ENCODE data around the gene BACH2.
A peak's percentile ranks its signal among the peaks of the same experiment; 100 is the strongest.
"Not testable (repeated sequence)": the region's sequence is repeated elsewhere in the genome, so short reads cannot be mapped to it uniquely, and the experiment has no call there.

Gene BACH2

DNA sequence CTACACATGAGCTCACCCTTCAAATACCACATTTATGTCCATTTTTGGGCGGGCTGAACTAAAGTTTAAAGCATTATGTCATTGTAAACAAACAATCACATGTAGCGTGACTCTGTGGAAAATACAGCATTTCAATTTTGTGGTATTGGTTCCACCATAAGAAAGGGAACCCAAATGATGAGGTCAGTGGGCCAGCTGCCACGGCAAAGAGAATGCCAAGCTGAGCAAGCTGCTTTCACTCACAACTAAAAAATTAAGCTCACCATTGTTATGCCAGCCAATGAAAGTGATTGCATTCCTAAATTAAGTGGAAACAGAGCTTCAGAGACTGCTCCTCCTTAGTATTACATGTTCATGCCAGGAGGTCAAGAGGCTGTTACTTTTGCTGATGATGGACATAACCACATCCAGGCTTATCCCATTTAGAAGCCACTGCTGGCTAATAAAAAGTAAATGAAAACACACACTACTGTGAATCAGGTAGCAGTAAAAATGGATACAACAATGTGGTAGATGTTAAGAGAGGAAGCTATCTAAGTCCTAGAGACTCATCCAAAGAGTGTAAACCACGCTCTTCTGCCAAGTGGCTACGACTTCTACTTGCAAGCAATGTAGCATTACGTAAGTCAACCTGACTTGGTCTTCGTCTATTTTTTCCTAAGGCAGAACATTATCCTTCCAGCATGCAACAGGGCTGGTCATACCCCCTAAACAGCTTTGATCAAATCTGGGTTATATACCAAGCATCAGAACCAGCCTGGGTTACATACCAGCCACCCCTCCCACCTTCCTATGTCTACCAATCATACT lies 164.8 kb downstream of the BACH2 start:
- no peak overlapping the region for H3K27ac Mint-ChIP-seq
- no peaks in the 10 kb centered on the region for H3K36me3 Mint-ChIP-seq (ENCODE audit: low read depth)
- DNase-seq: no peak
- H3K4me3 Mint-ChIP-seq: no peak overlapping the region
- H3K4me1 Mint-ChIP-seq: peaks cover 27% of the 10 kb centered on the region
- H3K27me3 Mint-ChIP-seq (ENCODE audit: low read depth, poor library complexity): no peaks in the 10 kb centered on the region
- no peaks in the 10 kb centered on the region for H3K9me3 Mint-ChIP-seq
- TF ChIP-seq, protein P1, sequence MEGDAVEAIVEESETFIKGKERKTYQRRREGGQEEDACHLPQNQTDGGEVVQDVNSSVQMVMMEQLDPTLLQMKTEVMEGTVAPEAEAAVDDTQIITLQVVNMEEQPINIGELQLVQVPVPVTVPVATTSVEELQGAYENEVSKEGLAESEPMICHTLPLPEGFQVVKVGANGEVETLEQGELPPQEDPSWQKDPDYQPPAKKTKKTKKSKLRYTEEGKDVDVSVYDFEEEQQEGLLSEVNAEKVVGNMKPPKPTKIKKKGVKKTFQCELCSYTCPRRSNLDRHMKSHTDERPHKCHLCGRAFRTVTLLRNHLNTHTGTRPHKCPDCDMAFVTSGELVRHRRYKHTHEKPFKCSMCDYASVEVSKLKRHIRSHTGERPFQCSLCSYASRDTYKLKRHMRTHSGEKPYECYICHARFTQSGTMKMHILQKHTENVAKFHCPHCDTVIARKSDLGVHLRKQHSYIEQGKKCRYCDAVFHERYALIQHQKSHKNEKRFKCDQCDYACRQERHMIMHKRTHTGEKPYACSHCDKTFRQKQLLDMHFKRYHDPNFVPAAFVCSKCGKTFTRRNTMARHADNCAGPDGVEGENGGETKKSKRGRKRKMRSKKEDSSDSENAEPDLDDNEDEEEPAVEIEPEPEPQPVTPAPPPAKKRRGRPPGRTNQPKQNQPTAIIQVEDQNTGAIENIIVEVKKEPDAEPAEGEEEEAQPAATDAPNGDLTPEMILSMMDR (IDR thresholded peaks at IDR 0.05): no peak

DNA sequence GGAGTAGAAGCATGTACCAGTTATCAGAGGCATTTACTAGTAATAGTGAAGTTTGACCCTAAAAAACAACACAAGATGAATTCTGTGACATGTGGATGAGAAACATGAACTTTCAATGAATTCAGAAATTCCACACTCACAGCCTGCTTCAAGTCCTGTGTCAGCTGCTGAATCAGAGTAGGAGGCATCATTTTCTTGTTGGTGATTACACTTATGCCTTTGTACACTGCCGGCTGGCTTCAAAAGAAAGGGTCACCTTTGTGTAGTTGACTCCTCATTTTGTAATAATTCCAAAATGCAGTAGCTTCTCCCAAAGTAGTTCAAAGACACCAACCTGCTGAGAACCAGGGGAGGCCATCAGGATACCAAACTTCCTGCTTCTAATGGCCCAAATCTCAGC lies 165.5 kb downstream of the BACH2 start:
- Mint-ChIP-seq H3K27me3 (ENCODE audit: low read depth, poor library complexity) (no peaks in the 10 kb centered on the region), H3K36me3 (ENCODE audit: low read depth) (no peaks in the 10 kb centered on the region), H3K4me1 (peaks cover 27% of the 10 kb centered on the region), H3K9me3 (no peaks in the 10 kb centered on the region), H3K4me3 (no peak overlapping the region), H3K27ac (no peak overlapping the region)
- DNase-seq: no peak
- TF ChIP-seq, protein P1 (IDR thresholded peaks at IDR 0.05): no peak

DNA sequence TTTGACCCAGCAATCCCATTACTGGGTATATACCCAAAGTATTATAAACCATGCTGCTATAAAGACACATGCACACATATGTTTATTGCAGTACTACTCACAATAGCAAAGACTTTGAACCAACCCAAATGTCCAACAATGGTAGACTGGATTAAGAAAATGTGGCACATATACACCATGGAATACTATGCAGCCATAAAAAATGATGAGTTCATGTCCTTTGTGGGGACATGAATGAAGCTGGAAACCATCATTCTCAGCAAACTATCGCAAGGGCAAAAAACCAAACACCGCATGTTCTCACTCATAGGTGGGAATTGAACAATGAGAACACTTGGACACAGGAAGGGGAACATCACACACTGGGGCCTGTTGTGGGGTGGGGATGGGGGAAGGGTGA lies 168.0 kb downstream of the BACH2 start:
- not testable (repeated sequence) for H3K9me3 Mint-ChIP-seq; DNase-seq; H3K27ac Mint-ChIP-seq; H3K36me3 Mint-ChIP-seq (ENCODE audit: low read depth); H3K4me3 Mint-ChIP-seq; H3K27me3 Mint-ChIP-seq (ENCODE audit: low read depth, poor library complexity)
- peaks cover 27% of the 10 kb centered on the region for H3K4me1 Mint-ChIP-seq

DNA sequence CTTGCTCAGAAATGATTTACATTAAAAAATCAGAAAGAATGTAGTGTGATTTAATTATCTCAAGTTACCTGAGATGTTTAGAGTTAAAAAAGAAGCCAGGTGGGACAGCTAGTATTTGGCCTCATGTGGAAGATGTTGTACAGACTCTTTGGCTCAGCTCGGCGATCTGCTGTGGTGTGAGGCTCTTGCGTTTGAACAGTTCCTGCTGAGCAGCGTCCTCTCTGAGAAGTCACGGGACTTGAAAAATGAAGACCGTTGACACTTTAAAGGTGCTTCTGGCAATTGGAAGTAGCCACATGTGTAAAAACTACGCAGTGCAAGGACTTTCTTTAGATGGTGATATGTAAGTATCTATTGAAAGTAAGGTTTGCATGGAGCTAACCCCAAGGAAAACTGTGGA lies 169.0 kb downstream of the BACH2 start:
- no peak overlapping the region for H3K27ac Mint-ChIP-seq
- peaks cover 7% of the 10 kb centered on the region for H3K36me3 Mint-ChIP-seq (ENCODE audit: low read depth)
- no peak overlapping the region for H3K4me3 Mint-ChIP-seq
- H3K4me1 Mint-ChIP-seq: peaks cover 23% of the 10 kb centered on the region
- TF ChIP-seq, protein P1 (IDR thresholded peaks at IDR 0.05): no peak
- H3K27me3 Mint-ChIP-seq (ENCODE audit: low read depth, poor library complexity): no peaks in the 10 kb centered on the region
- no peak for DNase-seq
- H3K9me3 Mint-ChIP-seq: no peaks in the 10 kb centered on the region

DNA sequence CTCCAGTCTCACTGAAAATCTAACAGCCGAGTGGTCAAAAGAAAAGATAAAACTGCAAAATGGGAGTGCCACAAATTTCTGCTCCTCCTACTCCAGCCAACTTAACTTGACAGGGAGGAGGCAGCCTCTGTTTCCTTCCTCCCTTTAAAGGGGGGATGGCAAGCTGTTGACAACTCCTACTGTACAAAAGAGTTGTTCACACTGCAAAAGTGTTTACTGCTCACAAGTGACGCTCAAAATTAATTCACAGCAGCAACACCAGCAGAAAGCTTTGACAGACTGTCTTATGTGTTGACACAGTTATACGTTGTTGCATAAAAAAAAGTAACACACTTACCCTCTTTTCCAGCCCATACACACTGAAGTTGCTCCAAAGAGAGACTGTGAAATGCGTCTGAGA lies 169.8 kb downstream of the BACH2 start:
- peaks cover 4% of the 10 kb centered on the region for H3K27me3 Mint-ChIP-seq (ENCODE audit: low read depth, poor library complexity)
- peak overlapping the region; percentile 35 for H3K27ac Mint-ChIP-seq
- no peak for DNase-seq
- TF ChIP-seq, protein P1 (IDR thresholded peaks at IDR 0.05): no peak
- no peaks in the 10 kb centered on the region for H3K9me3 Mint-ChIP-seq
- H3K4me1 Mint-ChIP-seq: peaks cover 26% of the 10 kb centered on the region
- no peak overlapping the region for H3K4me3 Mint-ChIP-seq
- peaks cover 8% of the 10 kb centered on the region for H3K36me3 Mint-ChIP-seq (ENCODE audit: low read depth)

DNA sequence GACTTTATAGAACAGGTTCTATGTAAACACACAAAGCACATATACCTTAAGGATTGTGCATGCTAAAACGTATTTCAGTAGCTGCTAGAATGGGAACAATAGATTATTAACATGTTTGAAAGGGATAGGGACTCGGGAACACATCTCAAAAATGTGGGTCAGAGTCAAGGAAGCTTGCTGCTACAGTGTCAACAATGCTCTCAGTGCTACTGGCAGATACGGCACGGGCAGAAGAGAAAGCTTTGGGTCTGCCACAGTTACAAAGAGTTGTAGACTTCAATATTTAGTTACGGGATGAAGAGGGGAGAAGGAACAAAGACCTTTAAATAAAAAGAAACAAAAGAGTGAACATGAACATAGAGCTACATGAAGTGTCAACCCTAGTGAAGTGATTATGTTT lies 170.5 kb downstream of the BACH2 start:
- Mint-ChIP-seq H3K4me3 (no peak overlapping the region), H3K27ac (no peak overlapping the region), H3K27me3 (ENCODE audit: low read depth, poor library complexity) (peaks cover 4% of the 10 kb centered on the region), H3K4me1 (peaks cover 27% of the 10 kb centered on the region), H3K9me3 (no peaks in the 10 kb centered on the region), H3K36me3 (ENCODE audit: low read depth) (peaks cover 8% of the 10 kb centered on the region)
- TF ChIP-seq, protein P1 (IDR thresholded peaks at IDR 0.05): no peak
- DNase-seq: no peak

Data from nephron progenitor cell (in vitro differentiated cells).